ENCODE data around the gene TESK2. TPM values are rescaled to one million over a fixed set of nuclear protein-coding genes. Genes with fewer than 3 reads are reported as not detected.

TESK2 gene
- total RNA-seq, 1 experiment from 2014 or later, result 5.0 TPM

GRCh38 chr1:45319761-45320160 is 171.2 kb downstream of the TESK2 start:
- no peak for DNase-seq (ENCODE audit: low read depth, low spot score)
- H3K36me3 ChIP-seq (ENCODE audit: control insufficient read depth in 1 of 2, insufficient read depth in 2 of 2, low read length in 2 of 2), result no peaks in the 10 kb centered on the region
- H3K27me3 ChIP-seq (ENCODE audit: insufficient read depth, low read length), result no peaks in the 10 kb centered on the region
- H3K79me2 ChIP-seq (ENCODE audit: insufficient read depth, low read length), result no peaks in the 10 kb centered on the region
- BruUV-seq (replicated peaks), result no TSS peak
- RAD21 ChIA-PET (ENCODE audit: low non-redundant PET in 1 of 2, low total read pairs in 2 of 2, uncharacterized antibody in 2 of 2, unreplicated experiment in 2 of 2), result no interaction called here
- H3K4me3 ChIP-seq (replicated peaks in 1 of 2; ENCODE audit: low read depth in 1 of 2, low read length in 2 of 2), result no peak overlapping the region
- H3K9ac ChIP-seq (ENCODE audit: low read length), result no peak overlapping the region
- intact Hi-C loops (cut with micrococcal nuclease), result no loop called here
- TF ChIP-seq EZH2phosphoT487 (IDR thresholded peaks at IDR 0.05; ENCODE audit: borderline replicate concordance) (no peak), POLR2A (IDR thresholded peaks at IDR 0.05; ENCODE audit: borderline replicate concordance, extremely low read depth, insufficient read depth, insufficient read length) (no peak), ZFX (IDR thresholded peaks at IDR 0.05) (no peak), MAX (IDR thresholded peaks at IDR 0.05) (no peak), YY1 (IDR thresholded peaks at IDR 0.05; ENCODE audit: extremely low read depth, insufficient replicate concordance, low read depth, low read length) (no peak), SRF (IDR thresholded peaks at IDR 0.05; ENCODE audit: low read depth) (no peak), RAD21 (IDR thresholded peaks at IDR 0.05; ENCODE audit: low read depth) (no peak), FOSL1 (IDR thresholded peaks at IDR 0.05; ENCODE audit: low read depth) (no peak), EGR1 (IDR thresholded peaks at IDR 0.05; ENCODE audit: low read depth) (no peak), ZBTB33 (IDR thresholded peaks at IDR 0.05; ENCODE audit: extremely low read depth, insufficient replicate concordance, low read length) (no peak), ZNF274 (IDR thresholded peaks at IDR 0.05; ENCODE audit: low read depth, low read length) (no peak), CTCF (IDR thresholded peaks at IDR 0.05 in 2 of 3, conservative IDR thresholded peaks at IDR 0.05 in 1 of 3; ENCODE audit: borderline replicate concordance in 1 of 3, insufficient read depth in 1 of 3, low read depth in 2 of 3, low read length in 2 of 3) (no peak), ATF3 (IDR thresholded peaks at IDR 0.05) (no peak), ELF1 (IDR thresholded peaks at IDR 0.05; ENCODE audit: borderline replicate concordance, low read depth) (no peak), SIN3A (IDR thresholded peaks at IDR 0.05; ENCODE audit: low read depth) (no peak)
- no peaks in the 10 kb centered on the region for H4K20me1 ChIP-seq (ENCODE audit: insufficient read depth)
- no peaks in the 10 kb centered on the region for H3K9me2 ChIP-seq (ENCODE audit: insufficient read depth)
- no peaks in the 10 kb centered on the region for H3K9me3 ChIP-seq (ENCODE audit: control insufficient read depth in 1 of 2, insufficient read depth in 1 of 2, low read depth in 1 of 2, low read length in 2 of 2)
- H3K4me2 ChIP-seq (ENCODE audit: low read length), result no peak overlapping the region
- no peak overlapping the region for H3K27ac ChIP-seq (ENCODE audit: low read depth, low read length)
- no peaks in the 10 kb centered on the region for H3K4me1 ChIP-seq (ENCODE audit: control insufficient read depth in 1 of 2, insufficient read depth in 2 of 2, low read length in 2 of 2)
- CTCF ChIA-PET, result interaction anchor here (1.2 kb wide), 1 partner anchor 16 kb away, joined by 3 read pairs; no protein-coding TSS in a partner anchor
- no peak for ATAC-seq
- POLR2A ChIA-PET, result no interaction called here
- H2AFZ ChIP-seq (ENCODE audit: low read depth, low read length, poor library complexity, severe bottlenecking), result no peak overlapping the region
